ENCODE measurements around the gene CDH13. TPM values are rescaled to one million over a fixed set of nuclear protein-coding genes. Genes with fewer than 3 reads are reported as not detected.

The CDH13 gene
- total RNA-seq, 1 donor from 2014 or later: 45.1 TPM

DNA sequence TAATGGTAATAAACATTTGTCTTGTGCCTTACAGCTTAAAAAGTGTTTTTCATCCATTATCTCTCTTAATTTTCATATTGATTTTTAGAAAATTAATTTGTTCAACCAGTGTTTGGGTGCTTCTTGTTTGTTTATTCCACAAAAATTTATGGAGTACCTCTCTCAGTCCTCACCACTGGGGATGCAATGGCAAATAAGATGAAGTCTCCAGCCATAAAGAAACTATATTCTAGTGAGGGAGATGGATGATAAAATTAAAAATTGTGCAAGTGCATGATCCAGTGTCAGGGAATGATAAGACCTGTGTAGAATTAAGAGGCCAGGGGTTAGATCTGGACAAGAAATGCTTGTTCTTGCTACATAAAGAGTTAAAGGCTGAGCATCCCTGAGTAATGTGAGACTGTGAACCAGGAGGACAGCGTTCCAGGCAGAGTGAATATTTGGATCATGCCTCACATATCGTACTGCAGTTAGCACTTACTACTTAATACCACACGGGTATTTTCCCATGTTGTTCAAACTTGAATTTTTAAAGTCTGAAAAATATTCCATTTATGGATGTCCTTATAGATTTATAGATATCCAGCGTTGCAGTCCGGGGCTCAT, 645.3 kb downstream of the CDH13 start:
- TF ChIP-seq, protein P1, sequence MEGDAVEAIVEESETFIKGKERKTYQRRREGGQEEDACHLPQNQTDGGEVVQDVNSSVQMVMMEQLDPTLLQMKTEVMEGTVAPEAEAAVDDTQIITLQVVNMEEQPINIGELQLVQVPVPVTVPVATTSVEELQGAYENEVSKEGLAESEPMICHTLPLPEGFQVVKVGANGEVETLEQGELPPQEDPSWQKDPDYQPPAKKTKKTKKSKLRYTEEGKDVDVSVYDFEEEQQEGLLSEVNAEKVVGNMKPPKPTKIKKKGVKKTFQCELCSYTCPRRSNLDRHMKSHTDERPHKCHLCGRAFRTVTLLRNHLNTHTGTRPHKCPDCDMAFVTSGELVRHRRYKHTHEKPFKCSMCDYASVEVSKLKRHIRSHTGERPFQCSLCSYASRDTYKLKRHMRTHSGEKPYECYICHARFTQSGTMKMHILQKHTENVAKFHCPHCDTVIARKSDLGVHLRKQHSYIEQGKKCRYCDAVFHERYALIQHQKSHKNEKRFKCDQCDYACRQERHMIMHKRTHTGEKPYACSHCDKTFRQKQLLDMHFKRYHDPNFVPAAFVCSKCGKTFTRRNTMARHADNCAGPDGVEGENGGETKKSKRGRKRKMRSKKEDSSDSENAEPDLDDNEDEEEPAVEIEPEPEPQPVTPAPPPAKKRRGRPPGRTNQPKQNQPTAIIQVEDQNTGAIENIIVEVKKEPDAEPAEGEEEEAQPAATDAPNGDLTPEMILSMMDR (IDR thresholded peaks at IDR 0.05): no peak
- no peak for DNase-seq (ENCODE audit: low spot score)
- H3K4me1 Mint-ChIP-seq (ENCODE audit: low read depth): peaks cover 3% of the 10 kb centered on the region
- no peaks in the 10 kb centered on the region for H3K36me3 Mint-ChIP-seq (ENCODE audit: low read depth)
- no peaks in the 10 kb centered on the region for H3K27me3 Mint-ChIP-seq (ENCODE audit: low read depth)
- H3K4me3 Mint-ChIP-seq (ENCODE audit: unreplicated experiment): no peak overlapping the region
- no peak overlapping the region for H3K27ac Mint-ChIP-seq (ENCODE audit: unreplicated experiment)
- no peaks in the 10 kb centered on the region for H3K9me3 Mint-ChIP-seq (ENCODE audit: low read depth)

DNA sequence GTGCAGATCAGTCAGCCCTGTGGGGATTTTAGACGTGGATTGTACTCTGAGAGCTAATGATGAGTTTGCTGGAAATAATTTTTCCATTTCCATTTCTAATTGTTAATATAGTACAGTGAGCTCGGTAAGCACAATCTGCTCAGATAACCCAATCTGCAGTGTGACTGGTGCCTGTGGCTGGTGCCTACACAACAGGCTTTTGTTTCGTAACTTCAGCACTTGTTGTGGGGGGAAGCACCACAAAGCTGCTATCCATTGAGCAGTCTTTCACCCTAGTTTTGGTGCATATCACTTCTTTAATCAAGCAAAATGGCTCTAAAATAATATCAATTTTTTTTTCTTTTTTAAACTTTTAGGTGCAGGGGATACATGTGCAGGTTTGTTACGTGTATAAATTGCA, 646.1 kb downstream of the CDH13 start:
- no peaks in the 10 kb centered on the region for H3K27me3 Mint-ChIP-seq (ENCODE audit: low read depth)
- H3K4me3 Mint-ChIP-seq (ENCODE audit: unreplicated experiment): no peak overlapping the region
- peaks cover 3% of the 10 kb centered on the region for H3K4me1 Mint-ChIP-seq (ENCODE audit: low read depth)
- no peak for DNase-seq (ENCODE audit: low spot score)
- TF ChIP-seq, protein P1 (IDR thresholded peaks at IDR 0.05): no peak
- no peaks in the 10 kb centered on the region for H3K9me3 Mint-ChIP-seq (ENCODE audit: low read depth)
- H3K27ac Mint-ChIP-seq (ENCODE audit: unreplicated experiment): no peak overlapping the region
- no peaks in the 10 kb centered on the region for H3K36me3 Mint-ChIP-seq (ENCODE audit: low read depth)

DNA sequence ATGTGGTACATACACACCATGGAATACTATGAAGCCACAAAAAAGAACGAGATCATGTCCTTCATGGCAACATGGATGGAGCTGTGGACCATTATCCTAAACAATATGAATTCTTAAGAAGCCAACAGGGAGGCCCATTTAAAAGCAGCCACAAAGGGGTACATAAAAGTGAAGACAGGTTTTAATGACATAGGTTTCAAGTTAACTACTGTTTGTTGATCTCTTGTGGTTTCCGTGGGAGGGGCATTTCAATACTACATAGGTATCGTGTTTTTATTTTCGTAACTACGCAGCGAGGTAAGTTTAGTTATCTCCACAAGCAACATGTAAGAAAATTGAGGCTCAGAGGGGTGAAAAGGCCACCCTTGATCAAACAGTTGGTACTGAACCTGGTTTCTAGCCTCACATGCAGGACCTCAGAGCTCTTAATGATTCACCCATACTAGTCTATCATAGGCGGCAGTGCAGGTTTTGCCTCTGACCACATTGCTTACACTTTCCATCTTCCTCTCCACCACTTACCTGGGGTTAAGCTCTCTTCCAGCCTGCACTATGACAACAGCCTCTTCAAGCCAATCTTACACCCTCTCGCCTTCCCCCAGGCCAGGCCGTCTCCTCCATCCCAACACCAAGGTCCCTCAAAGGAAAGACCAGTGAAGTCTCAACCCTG, 646.9 kb downstream of the CDH13 start:
- Mint-ChIP-seq H3K4me1 (ENCODE audit: low read depth) (peaks cover 3% of the 10 kb centered on the region), H3K4me3 (ENCODE audit: unreplicated experiment) (no peak overlapping the region), H3K9me3 (ENCODE audit: low read depth) (no peaks in the 10 kb centered on the region), H3K36me3 (ENCODE audit: low read depth) (no peaks in the 10 kb centered on the region), H3K27me3 (ENCODE audit: low read depth) (no peaks in the 10 kb centered on the region), H3K27ac (ENCODE audit: unreplicated experiment) (no peak overlapping the region)
- TF ChIP-seq, protein P1 (IDR thresholded peaks at IDR 0.05): no peak
- no peak for DNase-seq (ENCODE audit: low spot score)

DNA sequence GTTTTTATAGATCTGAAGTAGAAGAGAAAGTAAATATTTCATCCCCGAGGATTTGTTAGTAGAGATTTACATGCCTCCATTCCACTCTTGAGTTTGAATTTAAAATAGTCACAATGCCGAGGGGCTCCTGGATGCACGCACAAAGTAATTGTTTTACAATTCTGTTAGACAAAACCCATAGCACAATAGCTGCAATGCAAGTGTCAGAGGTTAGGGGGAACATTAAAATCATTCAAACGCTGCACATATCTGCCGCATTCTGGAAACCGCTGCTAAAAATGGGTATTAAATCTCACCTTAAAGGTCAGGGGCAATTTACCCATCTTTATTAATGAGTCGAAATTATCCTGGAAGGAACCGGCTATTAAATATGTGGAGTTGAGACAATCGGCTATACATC, 652.5 kb downstream of the CDH13 start:
- TF ChIP-seq, protein P1 (IDR thresholded peaks at IDR 0.05): no peak
- H3K4me1 Mint-ChIP-seq (ENCODE audit: low read depth): no peaks in the 10 kb centered on the region
- H3K27me3 Mint-ChIP-seq (ENCODE audit: low read depth): no peaks in the 10 kb centered on the region
- no peak overlapping the region for H3K4me3 Mint-ChIP-seq (ENCODE audit: unreplicated experiment)
- H3K9me3 Mint-ChIP-seq (ENCODE audit: low read depth): no peaks in the 10 kb centered on the region
- H3K27ac Mint-ChIP-seq (ENCODE audit: unreplicated experiment): no peak overlapping the region
- no peaks in the 10 kb centered on the region for H3K36me3 Mint-ChIP-seq (ENCODE audit: low read depth)
- DNase-seq (ENCODE audit: low spot score): no peak

DNA sequence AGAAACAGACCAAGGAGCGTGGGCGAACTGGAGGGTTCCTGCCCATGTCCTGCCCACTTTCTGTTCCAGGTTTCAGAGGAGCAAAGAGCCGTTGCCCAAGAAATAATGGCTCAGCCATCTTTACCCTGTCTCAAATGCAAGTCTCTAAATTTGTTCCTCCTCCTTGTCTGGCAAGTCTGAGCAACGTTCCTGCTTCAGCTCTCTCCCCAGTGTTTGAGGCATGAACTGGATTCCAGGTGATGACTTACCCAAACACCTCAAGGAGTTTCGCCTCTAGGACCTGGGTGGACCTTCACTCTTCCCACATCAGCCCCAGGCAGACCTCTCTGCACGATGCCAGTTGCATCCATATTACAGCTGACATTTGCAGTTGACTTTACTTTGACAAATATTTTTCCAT, 659.2 kb downstream of the CDH13 start:
- H3K27ac Mint-ChIP-seq (ENCODE audit: unreplicated experiment): no peak overlapping the region
- no peaks in the 10 kb centered on the region for H3K4me1 Mint-ChIP-seq (ENCODE audit: low read depth)

More for the DNA sequence above, 659.2 kb downstream of the CDH13 start:
- no peaks in the 10 kb centered on the region for H3K27me3 Mint-ChIP-seq (ENCODE audit: low read depth)
- H3K4me3 Mint-ChIP-seq (ENCODE audit: unreplicated experiment): no peak overlapping the region
- no peak for DNase-seq (ENCODE audit: low spot score)
- H3K36me3 Mint-ChIP-seq (ENCODE audit: low read depth): no peaks in the 10 kb centered on the region
- TF ChIP-seq, protein P1 (IDR thresholded peaks at IDR 0.05): no peak
- H3K9me3 Mint-ChIP-seq (ENCODE audit: low read depth): no peaks in the 10 kb centered on the region
